ENCODE results near the gene DLGAP3. TPM values are rescaled to one million over a fixed set of nuclear protein-coding genes. Genes with fewer than 3 reads are reported as not detected.

Gene DLGAP3
- total RNA-seq, 4 donors from 2014 or later, result 0.06 to 0.83 (median 0.40) TPM

- WGBS, result under 1% methylated on average over 15 of the region's 15 CpGs
- DNase-seq (ENCODE audit: extremely low spot score), result no peak
- no peaks in the 10 kb centered on the region for H3K9me3 ChIP-seq
- peak overlapping the region; percentile 88 to 98 (median 92) for H3K4me3 ChIP-seq
- H3K27ac ChIP-seq (replicated peaks in 1 of 4), result peak overlapping the region; percentile 81 to 92 (median 92)
- peaks cover 18 to 22% (median 21%) of the 10 kb centered on the region in 4 donors for H3K36me3 ChIP-seq
- peaks cover 28 to 41% (median 33%) of the 10 kb centered on the region in 4 donors for H3K4me1 ChIP-seq
- H3K27me3 ChIP-seq, result no peaks in the 10 kb centered on the region
- intact Hi-C loops (cut with DNase I), result loop anchor here (10.0 kb wide), 1 partner anchor 126 kb away; the partner anchor contains the start of gene TMEM35B
- no peak for TF ChIP-seq POLR2A (IDR thresholded peaks at IDR 0.05; ENCODE audit: low read depth)
- no peak for TF ChIP-seq POLR2AphosphoS5 (IDR thresholded peaks at IDR 0.05)
- no peak for TF ChIP-seq EP300 (IDR thresholded peaks at IDR 0.05)
- no peak for TF ChIP-seq CTCF (IDR thresholded peaks at IDR 0.05)
Observed at GRCh38 chr1:34858901-34859445, 70.5 kb downstream of the DLGAP3 start.

GRCh38 chr1:34856697-34857096 is 72.8 kb downstream of the DLGAP3 start:
- 89% methylated on average over 6 of the region's 6 CpGs for WGBS
- Histone ChIP-seq H3K36me3 (peaks cover 18 to 36% (median 28%) of the 10 kb centered on the region in 4 donors), H3K4me1 (peaks cover 29 to 63% (median 51%) of the 10 kb centered on the region in 4 donors), H3K27ac (replicated peaks in 1 of 4) (no peak overlapping the region), H3K4me3 (no peak overlapping the region), H3K9me3 (no peaks in the 10 kb centered on the region), H3K27me3 (no peaks in the 10 kb centered on the region)
- DNase-seq (ENCODE audit: extremely low spot score), result no peak
- TF ChIP-seq CTCF (IDR thresholded peaks at IDR 0.05) (no peak), EP300 (IDR thresholded peaks at IDR 0.05) (no peak), POLR2A (IDR thresholded peaks at IDR 0.05; ENCODE audit: low read depth) (no peak), POLR2AphosphoS5 (IDR thresholded peaks at IDR 0.05) (no peak)
- intact Hi-C loops (cut with DNase I), result loop anchor here (10.0 kb wide), 1 partner anchor 128 kb away; the partner anchor contains the start of gene TMEM35B

- Histone ChIP-seq H3K27ac (replicated peaks in 1 of 4) (peak overlapping the region; percentile 67 to 79 (median 72)), H3K9me3 (no peaks in the 10 kb centered on the region), H3K27me3 (no peaks in the 10 kb centered on the region), H3K4me1 (peaks cover 25 to 50% (median 42%) of the 10 kb centered on the region in 4 donors), H3K36me3 (peaks cover 18 to 61% (median 45%) of the 10 kb centered on the region in 4 donors), H3K4me3 (peak overlapping the region in 1 of 4 donors; percentile 1)
- WGBS, result 12% methylated on average over 6 of the region's 6 CpGs
- intact Hi-C loops (cut with DNase I), result loop anchor here (5.0 to 10.0 kb wide), 2 partner anchors 65 to 132 kb away; partner anchors contain the start of gene TMEM35B
- peak; percentile 94 for DNase-seq (ENCODE audit: extremely low spot score)
- TF ChIP-seq POLR2AphosphoS5 (IDR thresholded peaks at IDR 0.05) (peak; percentile 69 to 80), CTCF (IDR thresholded peaks at IDR 0.05) (peak; percentile 86 to 97 (median 97)), POLR2A (IDR thresholded peaks at IDR 0.05; ENCODE audit: low read depth) (no peak), EP300 (IDR thresholded peaks at IDR 0.05) (no peak)
Observed at GRCh38 chr1:34852677-34853217, 76.7 kb downstream of the DLGAP3 start.

GRCh38 chr1:34851431-34852105 is 77.9 kb downstream of the DLGAP3 start:
- 80% methylated on average over 13 of the region's 13 CpGs for WGBS
- Histone ChIP-seq H3K9me3 (no peaks in the 10 kb centered on the region), H3K27ac (replicated peaks in 1 of 4) (peak overlapping the region; percentile 9 to 73 (median 50)), H3K27me3 (no peaks in the 10 kb centered on the region), H3K4me3 (no peak overlapping the region), H3K36me3 (peaks cover 18 to 61% (median 45%) of the 10 kb centered on the region in 4 donors), H3K4me1 (peaks cover 26 to 50% (median 39%) of the 10 kb centered on the region in 4 donors)
- DNase-seq (ENCODE audit: extremely low spot score), result no peak
- TF ChIP-seq CTCF (IDR thresholded peaks at IDR 0.05), result no peak
- no peak for TF ChIP-seq EP300 (IDR thresholded peaks at IDR 0.05)
- no peak for TF ChIP-seq POLR2A (IDR thresholded peaks at IDR 0.05; ENCODE audit: low read depth)
- TF ChIP-seq POLR2AphosphoS5 (IDR thresholded peaks at IDR 0.05), result no peak
- intact Hi-C loops (cut with DNase I), result loop anchor here (5.0 to 10.0 kb wide), 2 partner anchors 64 to 133 kb away; partner anchors contain the start of gene TMEM35B

Data from esophagus muscularis mucosa (tissue), 4 donors.